ENCODE data around the gene SNAI1.

The SNAI1 gene

GRCh38 chr20:49964964-49965780, 17.6 kb upstream of the SNAI1 start:
- peak in 2 of 3 donors; percentile 20 to 34 for DNase-seq
- no peak overlapping the region for H3K4me3 ChIP-seq (ENCODE audit: control insufficient read depth in 1 of 7, extremely low read depth in 1 of 7, insufficient read depth in 4 of 7, low read depth in 2 of 7, low read length in 6 of 7)
- peaks cover 0 to 3% (median 3%) of the 10 kb centered on the region in 4 experiments for H3K36me3 ChIP-seq (ENCODE audit: control insufficient read depth in 4 of 4, insufficient read depth in 4 of 4, low read length in 3 of 4)
- ChIA-PET POLR2A (no interaction called here), CTCF (interaction anchor here (1.0 to 2.9 kb wide), 9 partner anchors 11 to 133 kb away, joined by 3 to 13 read pairs (median 4); no protein-coding TSS in a partner anchor)
- H3K27ac ChIP-seq (ENCODE audit: insufficient read depth in 1 of 2, low read depth in 1 of 2, low read length in 2 of 2, poor library complexity in 1 of 2, severe bottlenecking in 2 of 2): no peak overlapping the region
- no peaks in the 10 kb centered on the region for H3K27me3 ChIP-seq (replicated peaks in 2 of 5; ENCODE audit: control insufficient read depth in 4 of 5, insufficient read depth in 5 of 5, low read length in 4 of 5)
- no peaks in the 10 kb centered on the region for H3K9me3 ChIP-seq (ENCODE audit: control extremely low read depth in 1 of 5, control insufficient read depth in 4 of 5, insufficient read depth in 2 of 5, low read depth in 1 of 5, low read length in 4 of 5)
- no peaks in the 10 kb centered on the region for H3K4me1 ChIP-seq (ENCODE audit: control extremely low read depth in 1 of 4, control insufficient read depth in 4 of 4, insufficient read depth in 4 of 4, low read length in 3 of 4)
- WGBS (ENCODE audit: insufficient coverage): 71% methylated on average over 2 of the region's 5 CpGs

GRCh38 chr20:49965781-49966305, 16.9 kb upstream of the SNAI1 start:
- CTCF ChIA-PET: interaction anchor here (1.0 to 2.9 kb wide), 7 partner anchors 11 to 118 kb away, joined by 3 to 13 read pairs (median 5); no protein-coding TSS in a partner anchor
- Histone ChIP-seq H3K4me1 (ENCODE audit: control extremely low read depth in 1 of 4, control insufficient read depth in 4 of 4, insufficient read depth in 4 of 4, low read length in 3 of 4) (no peaks in the 10 kb centered on the region), H3K4me3 (ENCODE audit: control insufficient read depth in 1 of 7, extremely low read depth in 1 of 7, insufficient read depth in 4 of 7, low read depth in 2 of 7, low read length in 6 of 7) (no peak overlapping the region), H3K27ac (ENCODE audit: insufficient read depth in 1 of 2, low read depth in 1 of 2, low read length in 2 of 2, poor library complexity in 1 of 2, severe bottlenecking in 2 of 2) (no peak overlapping the region), H3K27me3 (replicated peaks in 2 of 5; ENCODE audit: control insufficient read depth in 4 of 5, insufficient read depth in 5 of 5, low read length in 4 of 5) (no peaks in the 10 kb centered on the region), H3K36me3 (ENCODE audit: control insufficient read depth in 4 of 4, insufficient read depth in 4 of 4, low read length in 3 of 4) (peaks cover 0 to 3% (median 2%) of the 10 kb centered on the region in 4 experiments), H3K9me3 (ENCODE audit: control extremely low read depth in 1 of 5, control insufficient read depth in 4 of 5, insufficient read depth in 2 of 5, low read depth in 1 of 5, low read length in 4 of 5) (no peaks in the 10 kb centered on the region)
- no peak for DNase-seq
- WGBS (ENCODE audit: insufficient coverage): 94% methylated on average over 7 of the region's 9 CpGs
- POLR2A ChIA-PET: no interaction called here

GRCh38 chr20:49966861-49967260, 15.9 kb upstream of the SNAI1 start:
- Histone ChIP-seq H3K27me3 (replicated peaks in 2 of 5; ENCODE audit: control insufficient read depth in 4 of 5, insufficient read depth in 5 of 5, low read length in 4 of 5) (no peaks in the 10 kb centered on the region), H3K4me1 (ENCODE audit: control extremely low read depth in 1 of 4, control insufficient read depth in 4 of 4, insufficient read depth in 4 of 4, low read length in 3 of 4) (no peaks in the 10 kb centered on the region), H3K4me3 (ENCODE audit: control insufficient read depth in 1 of 7, extremely low read depth in 1 of 7, insufficient read depth in 4 of 7, low read depth in 2 of 7, low read length in 6 of 7) (no peak overlapping the region), H3K27ac (ENCODE audit: insufficient read depth in 1 of 2, low read depth in 1 of 2, low read length in 2 of 2, poor library complexity in 1 of 2, severe bottlenecking in 2 of 2) (no peak overlapping the region), H3K36me3 (ENCODE audit: control insufficient read depth in 4 of 4, insufficient read depth in 4 of 4, low read length in 3 of 4) (peaks cover 0 to 3% (median 2%) of the 10 kb centered on the region in 4 experiments), H3K9me3 (ENCODE audit: control extremely low read depth in 1 of 5, control insufficient read depth in 4 of 5, insufficient read depth in 2 of 5, low read depth in 1 of 5, low read length in 4 of 5) (no peaks in the 10 kb centered on the region)
- WGBS (ENCODE audit: insufficient coverage): 100% methylated on average over 2 of the region's 2 CpGs
- DNase-seq: no peak
- POLR2A ChIA-PET: interaction anchor here (0.6 kb wide), 1 partner anchor 609 kb away, joined by 5 read pairs; no protein-coding TSS in a partner anchor
- CTCF ChIA-PET: interaction anchor here (1.5 to 2.9 kb wide), 2 partner anchors 10 to 12 kb away, joined by 5 to 13 read pairs; no protein-coding TSS in a partner anchor

- ChIA-PET CTCF (no interaction called here), POLR2A (no interaction called here)
- Histone ChIP-seq H3K36me3 (ENCODE audit: control insufficient read depth in 4 of 4, insufficient read depth in 4 of 4, low read length in 3 of 4) (peaks cover 0 to 3% (median 1%) of the 10 kb centered on the region in 4 experiments), H3K27me3 (replicated peaks in 2 of 5; ENCODE audit: control insufficient read depth in 4 of 5, insufficient read depth in 5 of 5, low read length in 4 of 5) (no peaks in the 10 kb centered on the region), H3K4me3 (ENCODE audit: control insufficient read depth in 1 of 7, extremely low read depth in 1 of 7, insufficient read depth in 4 of 7, low read depth in 2 of 7, low read length in 6 of 7) (no peak overlapping the region), H3K27ac (ENCODE audit: insufficient read depth in 1 of 2, low read depth in 1 of 2, low read length in 2 of 2, poor library complexity in 1 of 2, severe bottlenecking in 2 of 2) (no peak overlapping the region), H3K9me3 (ENCODE audit: control extremely low read depth in 1 of 5, control insufficient read depth in 4 of 5, insufficient read depth in 2 of 5, low read depth in 1 of 5, low read length in 4 of 5) (no peaks in the 10 kb centered on the region), H3K4me1 (ENCODE audit: control extremely low read depth in 1 of 4, control insufficient read depth in 4 of 4, insufficient read depth in 4 of 4, low read length in 3 of 4) (no peaks in the 10 kb centered on the region)
- WGBS (ENCODE audit: insufficient coverage): 80% methylated on average over 1 of the region's 3 CpGs
- DNase-seq: no peak
Observed at GRCh38 chr20:49969234-49969633, 13.5 kb upstream of the SNAI1 start.

- no peak for DNase-seq
- H3K36me3 ChIP-seq (ENCODE audit: control insufficient read depth in 4 of 4, insufficient read depth in 4 of 4, low read length in 3 of 4): peaks cover 0 to 3% (median 0%) of the 10 kb centered on the region in 4 experiments
- H3K27me3 ChIP-seq (replicated peaks in 2 of 5; ENCODE audit: control insufficient read depth in 4 of 5, insufficient read depth in 5 of 5, low read length in 4 of 5): no peaks in the 10 kb centered on the region
- ChIA-PET CTCF (interaction anchor here (1.3 to 1.6 kb wide), 2 partner anchors 9 to 14 kb away, joined by 5 to 6 read pairs; no protein-coding TSS in a partner anchor), POLR2A (no interaction called here)
- H3K4me1 ChIP-seq (ENCODE audit: control extremely low read depth in 1 of 4, control insufficient read depth in 4 of 4, insufficient read depth in 4 of 4, low read length in 3 of 4): no peaks in the 10 kb centered on the region
- H3K9me3 ChIP-seq (ENCODE audit: control extremely low read depth in 1 of 5, control insufficient read depth in 4 of 5, insufficient read depth in 2 of 5, low read depth in 1 of 5, low read length in 4 of 5): no peaks in the 10 kb centered on the region
- WGBS (ENCODE audit: insufficient coverage): 61% methylated on average over 4 of the region's 5 CpGs
- no peak overlapping the region for H3K4me3 ChIP-seq (ENCODE audit: control insufficient read depth in 1 of 7, extremely low read depth in 1 of 7, insufficient read depth in 4 of 7, low read depth in 2 of 7, low read length in 6 of 7)
- no peak overlapping the region for H3K27ac ChIP-seq (ENCODE audit: insufficient read depth in 1 of 2, low read depth in 1 of 2, low read length in 2 of 2, poor library complexity in 1 of 2, severe bottlenecking in 2 of 2)
Observed at GRCh38 chr20:49969946-49970345, 12.8 kb upstream of the SNAI1 start.

- CTCF ChIA-PET: interaction anchor here (1.3 to 1.6 kb wide), 3 partner anchors 8 to 14 kb away, joined by 3 to 6 read pairs (median 5); no protein-coding TSS in a partner anchor
- Histone ChIP-seq H3K9me3 (ENCODE audit: control extremely low read depth in 1 of 5, control insufficient read depth in 4 of 5, insufficient read depth in 2 of 5, low read depth in 1 of 5, low read length in 4 of 5) (no peaks in the 10 kb centered on the region), H3K27me3 (replicated peaks in 2 of 5; ENCODE audit: control insufficient read depth in 4 of 5, insufficient read depth in 5 of 5, low read length in 4 of 5) (no peaks in the 10 kb centered on the region), H3K4me3 (ENCODE audit: control insufficient read depth in 1 of 7, extremely low read depth in 1 of 7, insufficient read depth in 4 of 7, low read depth in 2 of 7, low read length in 6 of 7) (no peak overlapping the region), H3K4me1 (ENCODE audit: control extremely low read depth in 1 of 4, control insufficient read depth in 4 of 4, insufficient read depth in 4 of 4, low read length in 3 of 4) (no peaks in the 10 kb centered on the region), H3K27ac (ENCODE audit: insufficient read depth in 1 of 2, low read depth in 1 of 2, low read length in 2 of 2, poor library complexity in 1 of 2, severe bottlenecking in 2 of 2) (no peak overlapping the region), H3K36me3 (ENCODE audit: control insufficient read depth in 4 of 4, insufficient read depth in 4 of 4, low read length in 3 of 4) (no peaks in the 10 kb centered on the region)
- no peak for DNase-seq
- POLR2A ChIA-PET: no interaction called here
- 89% methylated on average over 8 of the region's 8 CpGs for WGBS (ENCODE audit: insufficient coverage)
Observed at GRCh38 chr20:49970498-49970897, 12.3 kb upstream of the SNAI1 start.

- no peaks in the 10 kb centered on the region for H3K9me3 ChIP-seq (ENCODE audit: control extremely low read depth in 1 of 5, control insufficient read depth in 4 of 5, insufficient read depth in 2 of 5, low read depth in 1 of 5, low read length in 4 of 5)
- H3K27ac ChIP-seq (ENCODE audit: insufficient read depth in 1 of 2, low read depth in 1 of 2, low read length in 2 of 2, poor library complexity in 1 of 2, severe bottlenecking in 2 of 2): no peak overlapping the region
- H3K4me1 ChIP-seq (ENCODE audit: control extremely low read depth in 1 of 4, control insufficient read depth in 4 of 4, insufficient read depth in 4 of 4, low read length in 3 of 4): peaks cover 0 to 4% (median 3%) of the 10 kb centered on the region in 4 experiments
- WGBS (ENCODE audit: insufficient coverage): 96% methylated on average over 3 of the region's 4 CpGs
- ChIA-PET CTCF (interaction anchor here (13.3 kb wide), 1 partner anchor 96 kb away, joined by 314 read pairs; no protein-coding TSS in a partner anchor), POLR2A (no interaction called here)
- no peaks in the 10 kb centered on the region for H3K27me3 ChIP-seq (replicated peaks in 2 of 5; ENCODE audit: control insufficient read depth in 4 of 5, insufficient read depth in 5 of 5, low read length in 4 of 5)
- no peak overlapping the region for H3K4me3 ChIP-seq (ENCODE audit: control insufficient read depth in 1 of 7, extremely low read depth in 1 of 7, insufficient read depth in 4 of 7, low read depth in 2 of 7, low read length in 6 of 7)
- no peaks in the 10 kb centered on the region for H3K36me3 ChIP-seq (ENCODE audit: control insufficient read depth in 4 of 4, insufficient read depth in 4 of 4, low read length in 3 of 4)
- DNase-seq: no peak
Observed at GRCh38 chr20:49973981-49974380, 8.8 kb upstream of the SNAI1 start.
